ENCODE measurements around the gene IKBIP. TPM values are rescaled to one million over a fixed set of nuclear protein-coding genes. Genes with fewer than 3 reads are reported as not detected.

Gene IKBIP
- total and polyA plus RNA-seq, 2 donors (not counting 3 experiments of a cell fraction or from before 2014, with no cell fraction given) = 12.9 to 56.8 TPM

DNA sequence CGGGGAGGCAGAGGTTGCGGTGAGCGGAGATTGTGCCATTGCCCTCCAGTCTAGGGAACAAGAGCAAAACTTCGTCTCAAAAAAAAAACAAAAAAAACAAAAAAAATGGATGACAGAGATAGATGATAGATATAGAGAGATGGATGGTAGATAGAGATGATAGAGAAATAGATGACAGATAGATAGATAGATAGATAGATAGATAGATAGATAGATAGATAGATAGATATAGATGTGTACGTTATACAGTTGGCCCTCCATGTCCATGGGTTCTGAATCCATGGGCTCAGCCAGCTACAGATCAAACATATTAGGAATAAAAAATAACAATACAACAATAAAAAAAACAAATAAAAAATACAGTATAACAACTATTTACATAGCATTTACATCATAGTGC lies 63.9 kb downstream of the IKBIP start:
- dilution Hi-C loops (cut with MboI; ENCODE audit: extremely low pct_ligation_motif_present, low sequenced_read_pairs) = no loop called here
- no TSS peak for BruUV-seq (replicated peaks)

DNA sequence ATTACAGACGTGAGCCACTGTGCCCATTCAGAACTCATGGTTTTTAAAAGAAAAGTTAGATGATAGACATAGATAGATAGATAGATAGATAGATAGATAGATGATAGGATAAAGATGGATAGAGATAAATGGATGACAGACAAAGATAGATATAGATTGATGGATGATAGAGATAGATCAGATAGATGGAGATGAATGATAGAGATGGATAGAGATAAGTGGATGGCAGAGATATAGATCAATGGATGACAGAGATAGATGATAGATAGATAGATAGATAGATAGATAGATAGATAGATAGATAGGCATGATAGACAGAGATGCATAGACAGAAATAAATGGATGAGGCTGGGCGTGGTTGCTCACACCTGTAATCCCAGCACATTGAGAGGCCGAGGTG lies 64.8 kb downstream of the IKBIP start:
- Histone ChIP-seq H3K9me3 (replicated peaks; ENCODE audit: control insufficient read depth, insufficient read depth, low read length) (no peaks in the 10 kb centered on the region), H3K4me3 (replicated peaks in 1 of 3; ENCODE audit: insufficient read depth in 1 of 3, low read depth in 1 of 3, low read length in 3 of 3) (no peak overlapping the region), H3K27ac (ENCODE audit: insufficient read depth, low read depth, low read length) (no peak overlapping the region), H3K79me2 (ENCODE audit: control insufficient read depth, insufficient read depth, low read length) (no peaks in the 10 kb centered on the region), H4K20me1 (replicated peaks; ENCODE audit: control insufficient read depth, extremely low read depth, insufficient read depth, low read length) (no peaks in the 10 kb centered on the region), H2AFZ (ENCODE audit: low read depth, low read length) (no peak overlapping the region), H3K36me3 (ENCODE audit: control insufficient read depth in 2 of 2, extremely low read depth in 1 of 2, insufficient read depth in 2 of 2, low read length in 2 of 2) (no peaks in the 10 kb centered on the region), H3K9ac (replicated peaks; ENCODE audit: extremely low read depth, insufficient read depth, low read length) (no peak overlapping the region), H3K4me2 (ENCODE audit: insufficient read depth, low read length) (no peak overlapping the region), H3K4me1 (ENCODE audit: control insufficient read depth, extremely low read depth, insufficient read depth, low read length) (no peaks in the 10 kb centered on the region), H3K9me1 (replicated peaks; ENCODE audit: control insufficient read depth, extremely low read depth, insufficient read depth, low read length) (no peaks in the 10 kb centered on the region), H3K27me3 (ENCODE audit: control insufficient read depth in 2 of 2, insufficient read depth in 2 of 2, low read length in 2 of 2) (no peaks in the 10 kb centered on the region)
- ChIA-PET CTCF (no interaction called here), POLR2A (no interaction called here)
- dilution Hi-C loops (cut with MboI; ENCODE audit: extremely low pct_ligation_motif_present, low sequenced_read_pairs) (no loop called here), intact Hi-C loops (cut with micrococcal nuclease) (no loop called here)
- TF ChIP-seq POLR2A (IDR thresholded peaks at IDR 0.05; ENCODE audit: low read depth, low read length) (no peak), FOS (IDR thresholded peaks at IDR 0.05; ENCODE audit: borderline replicate concordance, insufficient read depth, low read length) (no peak), POLR2AphosphoS5 (IDR thresholded peaks at IDR 0.05; ENCODE audit: insufficient read depth, low read depth, low read length) (no peak), GATA2 (IDR thresholded peaks at IDR 0.05; ENCODE audit: insufficient read depth, insufficient read length, low read depth, low read length) (no peak)
- TF ChIP-seq, protein P1, sequence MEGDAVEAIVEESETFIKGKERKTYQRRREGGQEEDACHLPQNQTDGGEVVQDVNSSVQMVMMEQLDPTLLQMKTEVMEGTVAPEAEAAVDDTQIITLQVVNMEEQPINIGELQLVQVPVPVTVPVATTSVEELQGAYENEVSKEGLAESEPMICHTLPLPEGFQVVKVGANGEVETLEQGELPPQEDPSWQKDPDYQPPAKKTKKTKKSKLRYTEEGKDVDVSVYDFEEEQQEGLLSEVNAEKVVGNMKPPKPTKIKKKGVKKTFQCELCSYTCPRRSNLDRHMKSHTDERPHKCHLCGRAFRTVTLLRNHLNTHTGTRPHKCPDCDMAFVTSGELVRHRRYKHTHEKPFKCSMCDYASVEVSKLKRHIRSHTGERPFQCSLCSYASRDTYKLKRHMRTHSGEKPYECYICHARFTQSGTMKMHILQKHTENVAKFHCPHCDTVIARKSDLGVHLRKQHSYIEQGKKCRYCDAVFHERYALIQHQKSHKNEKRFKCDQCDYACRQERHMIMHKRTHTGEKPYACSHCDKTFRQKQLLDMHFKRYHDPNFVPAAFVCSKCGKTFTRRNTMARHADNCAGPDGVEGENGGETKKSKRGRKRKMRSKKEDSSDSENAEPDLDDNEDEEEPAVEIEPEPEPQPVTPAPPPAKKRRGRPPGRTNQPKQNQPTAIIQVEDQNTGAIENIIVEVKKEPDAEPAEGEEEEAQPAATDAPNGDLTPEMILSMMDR (IDR thresholded peaks at IDR 0.05; ENCODE audit: extremely low read depth in 1 of 2, insufficient read depth in 1 of 2, low read depth in 1 of 2, low read length in 2 of 2) = no peak
- TF ChIP-seq, protein P2, sequence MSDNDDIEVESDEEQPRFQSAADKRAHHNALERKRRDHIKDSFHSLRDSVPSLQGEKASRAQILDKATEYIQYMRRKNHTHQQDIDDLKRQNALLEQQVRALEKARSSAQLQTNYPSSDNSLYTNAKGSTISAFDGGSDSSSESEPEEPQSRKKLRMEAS (IDR thresholded peaks at IDR 0.05; ENCODE audit: insufficient read depth, insufficient read length) = no peak
- DNase-seq (ENCODE audit: low read depth, low spot score) = no peak
- no TSS peak for BruUV-seq (replicated peaks)
- FAIRE-seq = no peak

More for the DNA sequence above, 63.9 kb downstream of the IKBIP start:
- Histone ChIP-seq H3K4me2 (ENCODE audit: insufficient read depth, low read length) (no peak overlapping the region), H3K27ac (ENCODE audit: insufficient read depth, low read depth, low read length) (no peak overlapping the region), H3K9me3 (replicated peaks; ENCODE audit: control insufficient read depth, insufficient read depth, low read length) (no peaks in the 10 kb centered on the region), H3K27me3 (ENCODE audit: control insufficient read depth in 2 of 2, insufficient read depth in 2 of 2, low read length in 2 of 2) (no peaks in the 10 kb centered on the region), H3K4me1 (ENCODE audit: control insufficient read depth, extremely low read depth, insufficient read depth, low read length) (no peaks in the 10 kb centered on the region), H3K79me2 (ENCODE audit: control insufficient read depth, insufficient read depth, low read length) (no peaks in the 10 kb centered on the region), H3K36me3 (ENCODE audit: control insufficient read depth in 2 of 2, extremely low read depth in 1 of 2, insufficient read depth in 2 of 2, low read length in 2 of 2) (no peaks in the 10 kb centered on the region), H4K20me1 (replicated peaks; ENCODE audit: control insufficient read depth, extremely low read depth, insufficient read depth, low read length) (no peaks in the 10 kb centered on the region), H3K4me3 (replicated peaks in 1 of 3; ENCODE audit: insufficient read depth in 1 of 3, low read depth in 1 of 3, low read length in 3 of 3) (no peak overlapping the region), H2AFZ (ENCODE audit: low read depth, low read length) (no peak overlapping the region), H3K9me1 (replicated peaks; ENCODE audit: control insufficient read depth, extremely low read depth, insufficient read depth, low read length) (no peaks in the 10 kb centered on the region), H3K9ac (replicated peaks; ENCODE audit: extremely low read depth, insufficient read depth, low read length) (no peak overlapping the region)
- intact Hi-C loops (cut with micrococcal nuclease) = no loop called here
- ChIA-PET POLR2A (no interaction called here), CTCF (interaction anchor here (0.9 to 1.6 kb wide), 3 partner anchors 10 to 12 kb away, joined by 3 read pairs; no protein-coding TSS in a partner anchor)
- DNase-seq (ENCODE audit: low read depth, low spot score) (no peak), FAIRE-seq (no peak)
- no peak for TF ChIP-seq POLR2AphosphoS5 (IDR thresholded peaks at IDR 0.05; ENCODE audit: insufficient read depth, low read depth, low read length)
- TF ChIP-seq GATA2 (IDR thresholded peaks at IDR 0.05; ENCODE audit: insufficient read depth, insufficient read length, low read depth, low read length) = no peak
- TF ChIP-seq JUN (IDR thresholded peaks at IDR 0.05; ENCODE audit: borderline replicate concordance, insufficient read depth, insufficient read length, low read depth) = no peak
- no peak for TF ChIP-seq POLR2A (IDR thresholded peaks at IDR 0.05; ENCODE audit: low read depth, low read length)

All from endothelial cell of umbilical vein (primary cell).